B cell (primary cell): ENCODE measurements around the gene VILL. TPM values are rescaled to one million over a fixed set of nuclear protein-coding genes. Genes with fewer than 3 reads are reported as not detected.

Experiments
- ATAC-seq: fragments of 200-7000 bp; cut with Tn5 transposase; one replicate; pipeline ENCODE4 v1.10.0; 2021; ENCODE audit warnings: low read depth, mild to moderate bottlenecking, moderate number of reproducible peaks, moderate library complexity
- CTCF ChIA-PET: fragments of 350-600 bp; sonication (Branson Sonifier 250); formaldehyde crosslinking; loops from one replicate; lab custom pipeline; 2021; ENCODE audit warnings: antibody characterized with exemption, inconsistent platforms; lab: Charles Lee
- POLR2A ChIA-PET: fragments of 350-600 bp; sonication (Branson Sonifier 250); formaldehyde crosslinking; loops from one replicate; lab custom pipeline; 2021; ENCODE audit warnings: antibody characterized with exemption; lab: Charles Lee
- DNase-seq: peaks from one replicate; pipeline ENCODE4 v3.0.0; 2013
- H2AFZ ChIP-seq: 2 replicates; pipeline ENCODE4 v1.6.1; 2012; ENCODE audit warnings: mild to moderate bottlenecking, low read depth, low read length; ENCODE audit not compliant: insufficient read depth, poor library complexity, severe bottlenecking
- H3K27ac ChIP-seq, 2 donors: 1 replicate in 1 of 2; 2 replicates in 1 of 2; pipeline ENCODE4 v1.5.1; 2012 to 2013; ENCODE audit warnings: low read length in 2 of 2, mild to moderate bottlenecking in 2 of 2, moderate library complexity in 1 of 2
- H3K27me3 ChIP-seq, 4 experiments: fragments of 200-600 bp in 1 of 4; sonication (generic) in 1 of 4; replicated peaks in 1 of 4; 1 replicate in 2 of 4; 2 replicates in 2 of 4; pipeline versions ENCODE4 v1.6.1 to v1.7.0; 2013 to 2016; ENCODE audit warnings: low read length in 3 of 4, mild to moderate bottlenecking in 2 of 4, mixed read lengths in 1 of 4, moderate library complexity in 1 of 4; ENCODE audit not compliant: insufficient read depth in 4 of 4, control insufficient read depth in 3 of 4; ENCODE audit errors: control extremely low read depth in 1 of 4
- H3K36me3 ChIP-seq, 2 experiments: replicated peaks in 1 of 2; 1 replicate in 1 of 2; 2 replicates in 1 of 2; pipeline versions ENCODE4 v1.6.1 to v1.7.1; 2013; ENCODE audit warnings: low read length in 1 of 2; ENCODE audit not compliant: insufficient read depth in 2 of 2, control insufficient read depth in 1 of 2; ENCODE audit errors: control extremely low read depth in 1 of 2, extremely low read depth in 1 of 2
- H3K4me1 ChIP-seq, 2 donors: fragments of 200-600 bp in 1 of 2; sonication (generic) in 1 of 2; 1 replicate in 1 of 2; 2 replicates in 1 of 2; pipeline versions ENCODE4 v1.5.1 to v1.6.1; 2013 to 2017; ENCODE audit warnings: low read length in 2 of 2; ENCODE audit not compliant: control insufficient read depth in 2 of 2, insufficient read depth in 2 of 2
- H3K4me2 ChIP-seq: replicated peaks from 2 replicates; pipeline ENCODE3; 2012; ENCODE audit warnings: mild to moderate bottlenecking, low read depth, low read length; ENCODE audit not compliant: poor library complexity, severe bottlenecking
- H3K4me3 ChIP-seq, 5 experiments: fragments of 200-600 bp in 1 of 5; sonication (generic) in 1 of 5; 1 replicate in 3 of 5; 2 replicates in 2 of 5; pipeline versions ENCODE4 v1.5.1 to v1.7.0; 2011 to 2016; ENCODE audit warnings: low read length in 4 of 5, mild to moderate bottlenecking in 4 of 5, low read depth in 2 of 5, control low read depth in 1 of 5, moderate library complexity in 1 of 5; ENCODE audit not compliant: insufficient read depth in 1 of 5; ENCODE audit errors: control extremely low read depth in 1 of 5, extremely low read depth in 1 of 5
- H3K79me2 ChIP-seq: fragments of 200-600 bp; sonication (generic); one replicate; pipeline ENCODE4 v1.6.0; 2016; ENCODE audit warnings: low read length; ENCODE audit not compliant: control insufficient read depth, insufficient read depth
- H3K9ac ChIP-seq: fragments of 200-600 bp; sonication (generic); 2 replicates; pipeline ENCODE4 v1.6.1; 2017; ENCODE audit warnings: mild to moderate bottlenecking, low read length, moderate library complexity
- H3K9me3 ChIP-seq, 3 donors: one replicate each; pipeline versions ENCODE4 v1.6.1 to v1.7.1; 2013; ENCODE audit warnings: low read length in 2 of 3; ENCODE audit not compliant: control insufficient read depth in 2 of 3, insufficient read depth in 1 of 3; ENCODE audit errors: control extremely low read depth in 1 of 3
- H4K20me1 ChIP-seq: 2 replicates; pipeline ENCODE4 v1.6.0; 2012; ENCODE audit warnings: mild to moderate bottlenecking, low read length; ENCODE audit not compliant: insufficient read depth, control insufficient read depth, poor library complexity, severe bottlenecking
- H3K27ac Mint-ChIP-seq: one replicate; pipeline ENCODE4 v1.8.0; 2021; ENCODE audit warnings: mixed read lengths
- H3K27me3 Mint-ChIP-seq: one replicate; pipeline ENCODE4 v1.8.0; 2021; ENCODE audit warnings: mixed read lengths
- H3K4me1 Mint-ChIP-seq: one replicate; pipeline ENCODE4 v1.8.0; 2021; ENCODE audit warnings: mixed read lengths
- H3K4me3 Mint-ChIP-seq: one replicate; pipeline ENCODE4 v1.8.0; 2021; ENCODE audit warnings: mixed read lengths
- H3K9me3 Mint-ChIP-seq: one replicate; pipeline ENCODE4 v1.8.0; 2022; ENCODE audit warnings: mixed read lengths; ENCODE audit not compliant: insufficient read depth
- CTCF ChIP-seq: fragments of 200-600 bp; IDR thresholded peaks from one replicate; pipeline ENCODE4 v1.8.0; 2022; ENCODE audit warnings: antibody characterized with exemption, mild to moderate bottlenecking
- EZH2 ChIP-seq: IDR thresholded peaks from 2 replicates; pipeline ENCODE4 v1.6.1; 2012; ENCODE audit warnings: borderline replicate concordance, low read depth, mild to moderate bottlenecking, moderate library complexity, low read length; ENCODE audit not compliant: insufficient read depth, poor library complexity, severe bottlenecking
- WGBS: methylation state at CpG from one replicate; pipeline ENCODE4 v1.1.5; 2013; ENCODE audit warnings: missing lambda C conversion rate; ENCODE audit not compliant: insufficient coverage; 5-methylcytosine and 5-hydroxymethylcytosine counted together
- intact Hi-C: fragments of 100-400 bp; cut with micrococcal nuclease; formaldehyde crosslinking; loops from one replicate; pipeline ENCODE4 v1.10.0; 2022
- polyA plus RNA-seq: library from polyadenylated mRNA; depleted of rRNA; stranded (reverse); fragments of >200 nt; gene quantifications from 2 replicates; pipeline ENCODE4 v1.2.3, GENCODE V29; 2012
- total RNA-seq, 2 donors: library from RNA; stranded (reverse); fragments of 120-200 nt in 1 of 2; gene quantifications; 1 replicate in 1 of 2; 2 replicates in 1 of 2; pipeline versions ENCODE4 v1.2.3 to v1.2.4, GENCODE V29; 2013 to 2022

VILL gene
- total and polyA plus RNA-seq, 2 donors (not counting 1 experiment from before 2014, with no cell fraction given), result 35.2 to 46.4 TPM

- H3K27ac ChIP-seq, result no peak overlapping the region
These were observed 25.8 kb downstream of the VILL start for GRCh38 chr3:38016410-38016809.

More at GRCh38 chr3:38016410-38016809, 25.8 kb downstream of the VILL start:
- no peak overlapping the region for H3K9ac ChIP-seq
- no peak overlapping the region for H3K27ac Mint-ChIP-seq
- TF ChIP-seq EZH2 (no peak), CTCF (no peak)
- ChIA-PET CTCF (no interaction called here), POLR2A (no interaction called here)
- H3K27me3 ChIP-seq, result no peaks in the 10 kb centered on the region
- no peak overlapping the region for H3K4me3 Mint-ChIP-seq
- H3K36me3 ChIP-seq, result peaks cover 0 to 3% of the 10 kb centered on the region in 2 experiments
- H3K9me3 ChIP-seq, result peaks cover 0 to 16% (median 0%) of the 10 kb centered on the region in 3 donors
- no peak overlapping the region for H3K4me2 ChIP-seq
- H3K4me1 Mint-ChIP-seq, result no peaks in the 10 kb centered on the region
- ATAC-seq (no peak), DNase-seq (no peak)
- H3K4me1 ChIP-seq, result no peaks in the 10 kb centered on the region
- H3K9me3 Mint-ChIP-seq, result peaks cover 3% of the 10 kb centered on the region
- no peak overlapping the region for H3K4me3 ChIP-seq
- no peaks in the 10 kb centered on the region for H3K27me3 Mint-ChIP-seq
- H3K79me2 ChIP-seq, result no peaks in the 10 kb centered on the region
- no peaks in the 10 kb centered on the region for H4K20me1 ChIP-seq
- no peak overlapping the region for H2AFZ ChIP-seq
- intact Hi-C loops, result no loop called here
- 96% methylated on average over 13 of the region's 13 CpGs for WGBS
